ENCODE measurements around the gene U2AF2.
A peak's percentile ranks its signal among the peaks of the same experiment; 100 is the strongest.

U2AF2 gene

DNA sequence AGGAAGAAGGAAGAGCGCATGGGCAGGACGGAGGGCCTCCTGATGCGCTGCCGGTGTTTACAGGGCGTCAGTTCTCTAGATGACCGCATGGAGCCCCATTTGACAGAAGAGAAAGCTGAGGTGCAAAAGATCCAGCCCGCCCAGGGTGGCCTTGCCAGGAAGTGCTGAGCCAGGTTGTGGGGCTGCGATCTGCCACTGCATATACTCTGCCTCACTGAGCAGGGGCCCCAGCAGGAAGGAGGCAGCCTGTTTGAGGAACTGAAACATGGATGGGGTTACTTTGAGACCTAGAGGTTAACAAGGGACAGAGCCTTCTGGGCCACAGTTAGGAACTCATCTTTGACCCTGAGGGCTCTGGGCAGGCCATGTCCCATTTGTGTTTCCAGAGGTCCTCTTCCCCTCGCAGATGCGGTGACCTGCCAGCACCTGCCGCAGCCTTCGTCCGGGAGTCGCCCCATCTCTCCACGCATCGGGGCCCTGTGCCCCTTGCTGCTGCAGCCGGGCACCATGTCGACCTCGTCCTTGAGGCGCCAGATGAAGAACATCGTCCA, 23.4 kb downstream of the U2AF2 start:
- H3K27me3 ChIP-seq (ENCODE audit: control insufficient read depth, insufficient read depth, low read length), result no peaks in the 10 kb centered on the region
- H3K4me1 ChIP-seq, result peaks cover 39% of the 10 kb centered on the region
- no peak overlapping the region for H2AFZ ChIP-seq
- peak overlapping the region; percentile 61 for H3K27ac ChIP-seq
- H3K9me3 ChIP-seq (ENCODE audit: control insufficient read depth, low read length), result no peaks in the 10 kb centered on the region
- TF ChIP-seq, protein P1, sequence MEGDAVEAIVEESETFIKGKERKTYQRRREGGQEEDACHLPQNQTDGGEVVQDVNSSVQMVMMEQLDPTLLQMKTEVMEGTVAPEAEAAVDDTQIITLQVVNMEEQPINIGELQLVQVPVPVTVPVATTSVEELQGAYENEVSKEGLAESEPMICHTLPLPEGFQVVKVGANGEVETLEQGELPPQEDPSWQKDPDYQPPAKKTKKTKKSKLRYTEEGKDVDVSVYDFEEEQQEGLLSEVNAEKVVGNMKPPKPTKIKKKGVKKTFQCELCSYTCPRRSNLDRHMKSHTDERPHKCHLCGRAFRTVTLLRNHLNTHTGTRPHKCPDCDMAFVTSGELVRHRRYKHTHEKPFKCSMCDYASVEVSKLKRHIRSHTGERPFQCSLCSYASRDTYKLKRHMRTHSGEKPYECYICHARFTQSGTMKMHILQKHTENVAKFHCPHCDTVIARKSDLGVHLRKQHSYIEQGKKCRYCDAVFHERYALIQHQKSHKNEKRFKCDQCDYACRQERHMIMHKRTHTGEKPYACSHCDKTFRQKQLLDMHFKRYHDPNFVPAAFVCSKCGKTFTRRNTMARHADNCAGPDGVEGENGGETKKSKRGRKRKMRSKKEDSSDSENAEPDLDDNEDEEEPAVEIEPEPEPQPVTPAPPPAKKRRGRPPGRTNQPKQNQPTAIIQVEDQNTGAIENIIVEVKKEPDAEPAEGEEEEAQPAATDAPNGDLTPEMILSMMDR (IDR thresholded peaks at IDR 0.05), result no peak
- H3K36me3 ChIP-seq (ENCODE audit: control insufficient read depth, insufficient read depth, low read length), result no peaks in the 10 kb centered on the region
- peak overlapping the region; percentile 79 for H3K4me3 ChIP-seq (ENCODE audit: low read depth, low read length)
- H3K4me2 ChIP-seq (ENCODE audit: low read length), result peak overlapping the region; percentile 89
- peaks cover 50% of the 10 kb centered on the region for H3K79me2 ChIP-seq
- no peak overlapping the region for H3K9ac ChIP-seq

DNA sequence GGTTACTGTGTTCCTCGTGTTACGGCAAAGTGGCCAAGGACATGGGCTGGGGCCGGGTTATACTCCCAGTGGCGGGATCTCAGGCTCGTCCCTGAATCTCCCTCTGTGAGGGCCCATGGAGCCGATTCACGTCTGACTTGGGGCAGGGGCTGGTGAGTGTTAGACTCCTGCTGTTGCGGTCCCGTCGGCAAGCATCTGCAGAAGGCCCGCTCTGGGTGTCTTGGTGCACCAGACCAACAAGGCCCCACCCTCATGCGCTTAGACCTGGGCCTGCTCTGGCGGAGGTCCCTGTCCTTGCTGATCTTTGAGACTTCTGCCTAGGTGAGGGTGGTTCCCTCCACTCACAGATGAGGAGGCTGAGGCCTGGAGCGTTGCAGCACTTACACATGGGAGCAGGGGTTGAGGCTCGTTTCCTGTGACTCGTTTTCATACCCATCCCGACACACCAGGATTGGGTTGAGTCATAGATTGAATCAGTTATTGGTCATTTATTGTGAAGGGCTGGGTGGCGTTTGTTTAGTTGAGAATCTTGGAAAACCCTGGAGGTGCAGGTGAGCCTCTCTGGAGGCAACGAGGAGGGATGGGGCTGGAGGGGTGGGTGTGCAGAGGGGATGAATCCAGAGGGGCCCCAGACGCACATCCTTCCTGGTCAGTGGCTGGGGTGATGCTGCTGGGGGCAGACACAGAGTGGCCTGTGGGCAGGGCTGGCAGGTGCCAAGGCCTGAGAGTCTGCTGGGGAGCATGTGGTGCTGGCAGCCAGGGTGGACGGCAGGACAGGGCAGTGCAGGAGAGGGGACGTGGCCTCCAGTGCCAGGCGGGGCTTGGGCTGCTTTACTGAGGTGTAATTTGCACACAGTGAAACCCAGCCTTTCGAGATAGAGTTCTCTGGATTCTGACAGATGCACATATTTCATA, 24.8 kb downstream of the U2AF2 start:
- Histone ChIP-seq H3K36me3 (ENCODE audit: control insufficient read depth, insufficient read depth, low read length) (no peaks in the 10 kb centered on the region), H3K9me3 (ENCODE audit: control insufficient read depth, low read length) (no peaks in the 10 kb centered on the region), H3K79me2 (peaks cover 64% of the 10 kb centered on the region), H3K4me2 (ENCODE audit: low read length) (peak overlapping the region; percentile 89), H3K9ac (no peak overlapping the region), H3K27me3 (ENCODE audit: control insufficient read depth, insufficient read depth, low read length) (no peaks in the 10 kb centered on the region), H2AFZ (no peak overlapping the region), H3K4me3 (ENCODE audit: low read depth, low read length) (no peak overlapping the region), H3K27ac (no peak overlapping the region), H3K4me1 (peaks cover 36% of the 10 kb centered on the region)
- TF ChIP-seq, protein P1 (IDR thresholded peaks at IDR 0.05), result no peak

DNA sequence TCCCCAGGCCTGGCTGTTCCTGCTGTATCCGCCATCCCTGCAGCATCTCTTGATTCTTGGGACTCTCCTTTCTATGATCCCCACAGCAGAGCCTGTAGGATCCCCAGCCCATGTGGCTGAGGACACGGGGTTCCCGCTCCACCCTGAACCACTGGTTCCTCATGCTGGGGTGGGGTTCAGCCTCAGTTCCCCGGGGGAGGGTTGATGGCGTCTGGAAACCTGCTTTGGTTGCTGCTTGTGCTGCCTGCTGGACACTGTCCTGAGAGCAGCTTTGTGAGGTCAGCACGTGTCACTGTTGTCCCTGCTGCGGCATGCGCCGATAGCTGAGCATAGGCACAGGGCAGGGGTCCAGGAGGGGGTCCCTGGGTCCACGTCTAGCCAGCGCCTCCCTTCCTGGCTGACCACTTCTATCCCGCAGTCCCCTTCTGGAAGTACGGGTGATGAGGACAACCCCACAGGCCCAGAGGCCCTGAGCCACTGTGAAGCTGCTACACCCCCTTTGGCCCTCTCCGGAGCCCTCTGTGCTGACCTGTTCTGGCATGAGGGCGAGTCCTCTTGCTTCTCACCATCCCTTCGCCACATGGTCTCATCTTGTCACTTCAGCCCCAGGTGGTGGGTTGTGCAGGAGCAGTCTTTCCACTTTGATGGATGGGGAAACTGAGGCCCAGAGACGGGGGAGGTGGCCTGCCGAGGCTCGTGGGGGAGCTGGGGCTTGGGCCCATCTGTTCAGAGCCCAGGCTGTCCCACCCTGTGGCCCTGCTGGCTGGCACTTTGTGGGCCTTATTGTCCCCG, 25.7 kb downstream of the U2AF2 start:
- Histone ChIP-seq H3K36me3 (ENCODE audit: control insufficient read depth, insufficient read depth, low read length) (no peaks in the 10 kb centered on the region), H2AFZ (no peak overlapping the region), H3K4me2 (ENCODE audit: low read length) (no peak overlapping the region), H3K4me3 (ENCODE audit: low read depth, low read length) (no peak overlapping the region), H3K9me3 (ENCODE audit: control insufficient read depth, low read length) (no peaks in the 10 kb centered on the region), H3K79me2 (peaks cover 71% of the 10 kb centered on the region), H3K27me3 (ENCODE audit: control insufficient read depth, insufficient read depth, low read length) (no peaks in the 10 kb centered on the region), H3K27ac (no peak overlapping the region), H3K9ac (no peak overlapping the region), H3K4me1 (peaks cover 36% of the 10 kb centered on the region)
- TF ChIP-seq, protein P1 (IDR thresholded peaks at IDR 0.05), result no peak

DNA sequence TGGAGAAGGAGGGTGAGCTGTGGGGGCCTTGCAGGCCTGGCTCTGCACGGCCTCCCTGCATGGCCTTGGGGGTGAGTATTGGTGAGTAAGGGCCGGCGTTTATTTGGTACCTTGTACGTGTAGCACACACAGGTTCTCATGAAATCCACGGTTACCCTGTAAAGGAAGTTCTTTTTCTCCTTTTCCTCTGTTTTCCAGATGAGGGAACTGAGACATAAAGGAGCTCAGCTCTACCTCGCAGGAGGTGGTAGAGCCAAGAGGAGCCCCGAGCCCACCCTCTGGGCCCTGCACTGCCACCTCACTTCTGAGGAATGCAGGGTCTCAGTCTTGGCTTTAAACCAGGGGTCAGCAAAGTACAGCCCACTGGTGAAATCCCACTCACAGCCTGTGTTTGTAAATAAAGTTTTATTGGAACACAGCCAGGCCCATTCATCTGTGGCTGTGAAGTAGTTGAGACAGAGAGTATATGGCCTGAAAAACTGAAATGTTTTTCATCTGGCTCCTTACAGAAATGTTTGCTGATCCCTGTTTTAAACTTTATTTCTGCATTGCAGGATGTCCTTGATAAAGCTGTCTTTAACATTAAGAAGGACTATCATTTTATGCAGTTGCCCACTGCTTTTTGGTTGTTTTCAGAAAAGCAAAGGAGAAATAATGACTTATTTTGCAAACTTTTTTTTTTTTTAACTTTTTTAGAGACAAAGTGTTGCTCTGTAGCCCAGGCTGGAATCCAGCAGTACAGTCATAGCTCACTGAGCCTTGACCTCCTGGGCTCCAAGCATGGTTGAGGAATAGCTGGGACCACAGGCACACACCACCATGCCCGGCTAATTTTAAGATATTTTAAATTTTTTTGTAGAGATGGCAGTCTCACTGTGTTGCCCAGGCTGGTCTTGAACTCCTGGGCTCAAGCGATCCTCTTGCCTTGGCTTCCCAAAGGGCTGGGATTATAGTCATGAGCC, 26.6 kb downstream of the U2AF2 start:
- no peak overlapping the region for H3K27ac ChIP-seq

More for the DNA sequence above, 26.6 kb downstream of the U2AF2 start:
- no peaks in the 10 kb centered on the region for H3K36me3 ChIP-seq (ENCODE audit: control insufficient read depth, insufficient read depth, low read length)
- no peak overlapping the region for H3K9ac ChIP-seq
- no peaks in the 10 kb centered on the region for H3K9me3 ChIP-seq (ENCODE audit: control insufficient read depth, low read length)
- H3K79me2 ChIP-seq, result peaks cover 74% of the 10 kb centered on the region
- TF ChIP-seq, protein P1 (IDR thresholded peaks at IDR 0.05), result no peak
- H3K27me3 ChIP-seq (ENCODE audit: control insufficient read depth, insufficient read depth, low read length), result no peaks in the 10 kb centered on the region
- no peak overlapping the region for H3K4me3 ChIP-seq (ENCODE audit: low read depth, low read length)
- no peak overlapping the region for H3K4me2 ChIP-seq (ENCODE audit: low read length)
- peaks cover 34% of the 10 kb centered on the region for H3K4me1 ChIP-seq
- no peak overlapping the region for H2AFZ ChIP-seq
